ENCODE measurements around the gene HSD11B1L.

Gene HSD11B1L

GRCh38 chr19:5665781-5666513 lies 14.9 kb upstream of the HSD11B1L start:
- no peak for DNase-seq (ENCODE audit: low read depth)
- TF ChIP-seq, protein P1, sequence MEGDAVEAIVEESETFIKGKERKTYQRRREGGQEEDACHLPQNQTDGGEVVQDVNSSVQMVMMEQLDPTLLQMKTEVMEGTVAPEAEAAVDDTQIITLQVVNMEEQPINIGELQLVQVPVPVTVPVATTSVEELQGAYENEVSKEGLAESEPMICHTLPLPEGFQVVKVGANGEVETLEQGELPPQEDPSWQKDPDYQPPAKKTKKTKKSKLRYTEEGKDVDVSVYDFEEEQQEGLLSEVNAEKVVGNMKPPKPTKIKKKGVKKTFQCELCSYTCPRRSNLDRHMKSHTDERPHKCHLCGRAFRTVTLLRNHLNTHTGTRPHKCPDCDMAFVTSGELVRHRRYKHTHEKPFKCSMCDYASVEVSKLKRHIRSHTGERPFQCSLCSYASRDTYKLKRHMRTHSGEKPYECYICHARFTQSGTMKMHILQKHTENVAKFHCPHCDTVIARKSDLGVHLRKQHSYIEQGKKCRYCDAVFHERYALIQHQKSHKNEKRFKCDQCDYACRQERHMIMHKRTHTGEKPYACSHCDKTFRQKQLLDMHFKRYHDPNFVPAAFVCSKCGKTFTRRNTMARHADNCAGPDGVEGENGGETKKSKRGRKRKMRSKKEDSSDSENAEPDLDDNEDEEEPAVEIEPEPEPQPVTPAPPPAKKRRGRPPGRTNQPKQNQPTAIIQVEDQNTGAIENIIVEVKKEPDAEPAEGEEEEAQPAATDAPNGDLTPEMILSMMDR (conservative IDR thresholded peaks at IDR 0.05; ENCODE audit: low read depth, low read length) = peak; percentile 37
- no peak overlapping the region for H3K4me3 ChIP-seq (ENCODE audit: low read length)

DNA sequence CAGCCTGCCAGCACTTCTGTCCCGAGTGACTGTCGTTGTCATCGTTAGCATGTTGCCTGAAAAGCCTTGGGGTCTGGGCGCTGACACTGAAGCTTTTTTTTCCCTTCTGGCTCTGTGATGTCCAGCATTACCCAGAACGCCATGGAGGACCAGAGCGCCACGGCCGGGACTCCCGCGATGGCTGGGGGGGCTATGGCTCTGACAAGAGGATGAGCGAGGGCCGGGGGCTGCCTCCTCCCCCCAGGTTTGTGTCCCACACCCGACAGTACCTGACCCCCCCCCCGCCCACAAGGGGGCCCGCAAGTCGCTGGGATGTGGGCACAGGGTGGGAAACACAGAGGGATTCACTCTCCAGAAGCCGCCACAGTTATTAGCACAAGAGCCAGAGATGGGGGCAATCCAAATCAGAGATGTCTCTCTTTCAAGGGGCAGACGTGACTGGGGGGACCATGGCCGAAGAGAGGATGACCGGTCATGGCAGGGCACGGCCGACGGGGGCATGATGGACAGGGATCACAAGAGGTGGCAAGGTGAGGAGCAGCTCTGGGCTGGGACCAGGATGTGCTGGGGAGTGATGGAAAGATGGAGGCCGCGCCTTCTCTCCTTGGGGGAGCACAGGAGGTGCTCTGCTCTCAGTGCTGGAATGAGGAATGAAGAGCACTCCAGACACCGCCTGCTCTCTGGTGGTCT lies 13.8 kb upstream of the HSD11B1L start:
- DNase-seq (ENCODE audit: low read depth) = no peak
- TF ChIP-seq, protein P1 (conservative IDR thresholded peaks at IDR 0.05; ENCODE audit: low read depth, low read length) = no peak
- no peak overlapping the region for H3K4me3 ChIP-seq (ENCODE audit: low read length)

GRCh38 chr19:5667751-5668271 lies 13.0 kb upstream of the HSD11B1L start:
- TF ChIP-seq, protein P1 (conservative IDR thresholded peaks at IDR 0.05; ENCODE audit: low read depth, low read length) = no peak
- no peak overlapping the region for H3K4me3 ChIP-seq (ENCODE audit: low read length)
- DNase-seq (ENCODE audit: low read depth) = no peak

GRCh38 chr19:5669212-5669611 lies 11.6 kb upstream of the HSD11B1L start:
- H3K4me3 ChIP-seq (ENCODE audit: low read length) = no peak overlapping the region
- DNase-seq (ENCODE audit: low read depth) = no peak
- TF ChIP-seq, protein P1 (conservative IDR thresholded peaks at IDR 0.05; ENCODE audit: low read depth, low read length) = no peak

DNA sequence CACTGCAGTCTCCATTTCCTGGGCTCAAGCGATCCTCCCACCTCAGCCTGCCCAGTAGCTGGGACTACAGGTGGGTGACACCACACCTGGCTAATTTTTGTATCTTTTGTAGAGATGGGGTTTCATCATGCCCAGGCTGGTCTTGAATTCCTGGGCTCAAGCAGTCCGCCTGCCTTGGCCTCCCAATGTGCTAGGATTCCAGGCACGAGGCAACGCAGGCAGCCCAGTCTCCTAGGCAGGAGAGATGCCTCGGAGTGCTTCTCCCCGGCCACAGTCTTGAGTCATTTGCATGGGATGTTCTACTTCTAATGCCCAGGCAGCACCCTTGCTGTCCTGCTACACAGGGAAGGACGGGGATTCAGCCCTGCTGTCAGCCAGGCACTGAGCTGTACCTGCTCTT lies 9.2 kb upstream of the HSD11B1L start:
- DNase-seq (ENCODE audit: low read depth) = no peak
- H3K4me3 ChIP-seq (ENCODE audit: low read length) = no peak overlapping the region
- TF ChIP-seq, protein P1 (conservative IDR thresholded peaks at IDR 0.05; ENCODE audit: low read depth, low read length) = no peak

DNA sequence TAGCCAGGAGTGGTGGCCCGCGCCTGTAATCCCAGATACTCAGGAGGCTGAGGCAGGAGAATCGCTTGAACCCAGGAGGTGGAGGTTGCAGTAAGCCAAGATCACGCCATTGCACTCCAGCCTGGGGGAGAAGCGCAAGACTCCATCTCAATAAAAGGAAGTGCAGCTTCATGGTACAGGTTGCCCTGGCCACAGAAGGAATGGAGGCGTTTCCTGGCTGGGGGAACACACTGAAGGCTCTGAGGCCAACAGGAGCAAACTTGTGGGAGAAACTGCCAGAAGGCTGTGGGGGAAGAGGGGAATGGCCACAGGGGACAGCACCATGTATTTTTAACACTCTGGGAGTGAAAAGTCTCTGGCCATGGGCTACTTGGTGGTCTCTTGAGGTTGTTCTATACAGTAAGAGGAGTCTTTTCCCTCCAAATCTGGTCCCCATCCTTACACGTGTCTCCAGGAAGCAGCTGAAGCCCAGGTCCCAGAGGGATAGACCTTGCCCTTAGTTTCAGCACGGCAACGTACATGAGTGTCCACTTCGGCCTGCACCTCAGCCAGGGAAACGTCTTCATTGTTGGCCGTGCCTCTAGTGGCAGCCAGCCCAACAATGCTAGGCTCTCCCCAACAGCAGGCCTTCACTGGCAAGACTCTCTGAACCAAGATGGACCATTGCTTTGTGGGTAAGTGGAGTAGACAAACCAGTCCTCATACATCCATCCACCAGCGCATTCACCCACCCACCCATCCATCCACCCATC lies 7.9 kb upstream of the HSD11B1L start:
- DNase-seq (ENCODE audit: low read depth) = no peak
- no peak overlapping the region for H3K4me3 ChIP-seq (ENCODE audit: low read length)
- TF ChIP-seq, protein P1 (conservative IDR thresholded peaks at IDR 0.05; ENCODE audit: low read depth, low read length) = no peak

Data from retinal pigment epithelial cell (primary cell).